IPS-18c (cell line): Measurements from ENCODE around the gene MAN2B2.

Experiments used
- H3K4me3 ChIP-seq: 2 replicates; pipeline ENCODE4 v1.7.0; 2013; ENCODE audit warnings: low read depth, mild to moderate bottlenecking, low read length, moderate library complexity; ENCODE audit not compliant: insufficient read depth
- H3K9me3 ChIP-seq: one replicate; pipeline ENCODE4 v1.6.1; 2013; ENCODE audit warnings: mild to moderate bottlenecking, low read length, moderate library complexity; ENCODE audit not compliant: control insufficient read depth, insufficient read depth

Gene MAN2B2

DNA sequence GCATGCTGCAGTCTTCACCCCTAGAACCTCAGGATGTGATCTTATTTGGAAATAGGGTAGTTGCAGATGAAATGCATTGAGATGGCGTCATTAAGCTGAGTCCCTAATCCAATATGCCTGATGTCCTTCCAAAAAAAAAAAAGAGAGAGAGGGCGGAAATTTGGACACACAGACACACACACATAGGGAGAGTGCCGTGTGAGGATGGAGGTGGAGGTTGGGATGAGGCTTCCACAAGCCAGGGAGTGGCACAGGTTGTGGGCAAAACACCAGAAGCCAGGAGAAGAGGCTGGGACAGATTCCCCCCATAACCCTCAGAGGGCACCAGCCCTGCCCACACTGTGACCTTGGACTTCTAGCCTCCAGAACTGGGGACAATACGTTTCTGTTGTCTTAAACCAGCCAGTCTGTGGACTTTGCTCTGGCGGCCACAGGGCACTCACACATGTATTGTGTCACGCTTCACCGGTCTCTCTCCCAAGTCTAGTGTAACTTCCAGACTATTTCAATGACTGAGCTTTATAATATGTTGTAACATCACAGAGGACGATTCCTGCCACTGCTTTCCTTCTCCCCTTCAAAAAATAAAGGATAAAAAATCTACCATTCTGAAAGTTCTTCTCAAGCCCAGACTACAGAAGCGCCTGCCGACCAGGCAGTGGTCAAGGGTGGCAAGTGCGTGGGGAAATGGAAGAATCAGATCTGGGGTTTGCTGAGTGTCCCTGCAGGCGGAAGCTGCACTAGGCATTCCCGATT, 35.8 kb upstream of the MAN2B2 start:
- Histone ChIP-seq H3K9me3 (no peaks in the 10 kb centered on the region), H3K4me3 (no peak overlapping the region)

DNA sequence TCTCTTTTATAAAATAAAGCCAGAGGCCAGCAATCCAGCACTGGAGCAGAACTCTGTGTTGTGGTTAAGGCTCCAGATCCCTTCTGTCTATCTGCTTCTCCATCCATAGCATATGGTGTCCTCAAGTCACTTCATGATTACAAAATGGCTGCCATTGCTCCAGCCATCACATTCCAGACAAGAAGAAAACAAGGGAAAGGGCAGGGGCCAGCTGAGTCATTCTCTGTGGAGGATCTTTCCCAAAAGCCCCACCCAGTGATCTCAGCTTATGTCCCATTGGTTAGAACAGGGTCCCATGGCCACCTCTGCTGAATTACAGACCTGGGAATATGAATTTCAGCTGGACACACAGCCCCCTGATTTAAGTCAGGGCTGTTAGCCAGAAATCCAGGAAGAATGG, 34.1 kb upstream of the MAN2B2 start:
- Histone ChIP-seq H3K9me3 (no peaks in the 10 kb centered on the region), H3K4me3 (no peak overlapping the region)

DNA sequence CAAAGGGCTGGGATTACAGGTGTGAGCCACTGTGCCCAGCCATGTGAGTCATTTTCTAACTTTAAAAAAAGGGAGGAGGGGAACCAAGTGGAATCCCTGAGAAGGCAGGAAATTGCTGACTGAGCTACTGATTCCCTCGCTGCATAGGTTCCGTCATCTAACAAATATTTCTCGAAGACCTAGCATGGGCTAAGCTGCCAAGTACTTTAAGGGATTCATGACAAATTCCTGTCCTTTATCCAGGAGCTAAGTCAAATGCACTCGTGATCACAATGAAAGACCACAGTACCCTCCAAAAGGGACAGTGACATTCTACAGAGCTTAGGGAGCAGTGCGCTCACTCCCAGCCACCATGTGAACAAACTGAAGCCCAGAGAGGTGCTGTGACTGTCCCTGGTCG, 33.2 kb upstream of the MAN2B2 start:
- Histone ChIP-seq H3K4me3 (no peak overlapping the region), H3K9me3 (no peaks in the 10 kb centered on the region)

DNA sequence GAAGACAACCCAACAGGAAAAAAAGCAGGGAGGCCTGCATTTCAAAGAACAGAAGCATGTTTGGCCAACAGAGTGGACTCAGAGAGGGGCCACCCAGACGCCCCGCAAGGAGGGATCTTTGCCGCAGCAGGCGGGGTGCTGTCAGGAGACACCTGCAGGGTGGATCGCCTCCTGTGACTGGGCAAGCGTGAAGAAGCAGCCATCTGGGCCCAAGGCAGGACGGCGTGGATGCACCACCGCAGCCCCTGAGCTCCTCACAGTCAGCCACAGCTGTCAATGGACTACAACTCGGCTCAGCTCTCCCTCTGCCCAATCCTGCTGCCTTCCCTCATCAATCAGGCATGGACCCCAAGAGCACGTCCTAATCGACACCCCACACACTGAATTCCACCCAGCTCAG, 32.0 kb upstream of the MAN2B2 start:
- no peak overlapping the region for H3K4me3 ChIP-seq
- no peaks in the 10 kb centered on the region for H3K9me3 ChIP-seq

DNA sequence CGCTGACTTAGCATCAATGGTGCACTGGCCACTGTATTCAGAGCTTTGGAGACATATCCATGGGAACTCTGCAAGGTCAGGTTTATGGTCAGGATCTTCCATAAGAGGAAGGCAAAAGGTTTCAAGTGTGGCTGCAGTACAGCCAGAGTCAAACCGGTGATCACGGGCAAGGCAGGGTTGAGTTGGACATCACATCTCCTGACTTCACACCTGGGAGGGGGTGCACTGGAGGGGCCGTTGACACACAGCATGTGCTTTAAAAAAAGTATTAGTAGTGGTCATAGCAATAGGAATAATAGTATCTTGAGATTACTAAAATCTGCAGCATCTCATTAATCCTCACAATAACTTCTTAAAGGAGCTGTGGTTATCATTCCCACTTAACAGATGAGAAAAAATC, 28.9 kb upstream of the MAN2B2 start:
- H3K9me3 ChIP-seq = no peaks in the 10 kb centered on the region
- no peak overlapping the region for H3K4me3 ChIP-seq

DNA sequence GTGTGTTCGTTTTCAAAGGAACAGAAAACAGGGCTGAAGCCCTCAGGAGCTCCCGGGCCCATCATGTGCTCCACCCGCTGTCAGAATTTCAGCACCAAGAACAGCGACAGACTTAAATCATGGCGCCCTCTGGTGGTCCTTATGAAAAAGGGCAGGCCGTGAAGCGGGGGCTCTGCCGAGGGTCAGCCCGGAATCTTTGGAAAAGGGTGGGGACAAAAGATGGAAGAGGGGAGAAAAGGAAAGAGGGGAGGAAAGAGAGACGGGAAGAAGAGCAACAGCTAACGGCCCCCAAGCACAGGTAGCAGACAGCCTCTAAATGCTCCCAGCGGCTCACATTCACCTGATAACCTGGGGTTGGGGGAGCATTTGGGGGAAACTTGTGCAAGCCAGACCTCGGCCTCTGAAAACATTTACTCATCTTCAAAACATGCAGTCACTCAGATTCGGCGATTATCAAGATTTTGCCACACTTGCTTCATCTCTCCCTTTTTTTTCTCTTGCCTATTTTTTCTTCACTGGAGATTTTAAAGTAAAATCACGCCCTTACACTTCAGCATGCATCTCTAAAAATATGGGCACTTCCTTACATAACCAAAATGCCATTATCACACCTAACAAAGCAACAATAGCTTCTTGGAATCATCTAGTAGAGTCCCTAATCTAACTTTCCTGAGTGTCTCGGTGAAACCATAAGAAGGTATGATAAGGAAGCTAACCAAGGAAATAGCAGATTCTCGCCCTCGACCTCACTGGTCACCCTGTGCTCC, 28.1 kb upstream of the MAN2B2 start:
- no peaks in the 10 kb centered on the region for H3K9me3 ChIP-seq
- no peak overlapping the region for H3K4me3 ChIP-seq

DNA sequence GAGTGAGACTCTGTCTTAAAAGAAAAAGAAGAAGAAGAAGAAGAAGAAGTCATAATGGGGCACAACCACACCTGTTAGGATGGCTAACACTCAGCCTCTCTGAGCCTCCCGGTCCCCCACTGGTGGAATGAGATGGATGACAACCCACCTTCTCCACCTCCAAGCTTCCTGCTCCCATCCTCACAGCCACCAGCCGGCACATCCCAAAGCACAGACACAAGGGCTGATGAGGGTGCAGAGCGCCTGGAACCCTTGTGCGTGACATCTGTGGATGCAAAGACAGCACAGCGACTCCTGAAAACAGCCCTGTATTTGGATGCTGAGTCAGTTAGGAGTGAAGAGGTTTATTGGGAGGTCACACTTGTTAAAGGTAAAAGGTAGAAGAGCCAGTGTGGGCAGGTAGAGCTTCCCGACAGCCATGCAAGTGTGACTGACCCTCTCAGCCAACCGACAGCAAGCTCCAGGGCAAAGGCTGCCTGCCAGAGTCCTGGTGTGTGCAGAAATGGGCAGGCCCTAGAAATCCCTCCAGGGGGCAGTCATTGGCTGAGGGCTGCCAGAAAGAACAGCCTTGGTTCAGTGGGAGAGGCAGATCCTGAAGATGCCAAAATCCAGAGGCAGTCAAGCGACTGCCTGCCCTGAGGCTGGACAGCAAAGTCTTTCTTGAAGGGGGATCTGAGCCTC, 26.6 kb upstream of the MAN2B2 start:
- H3K4me3 ChIP-seq = no peak overlapping the region
- H3K9me3 ChIP-seq = no peaks in the 10 kb centered on the region

DNA sequence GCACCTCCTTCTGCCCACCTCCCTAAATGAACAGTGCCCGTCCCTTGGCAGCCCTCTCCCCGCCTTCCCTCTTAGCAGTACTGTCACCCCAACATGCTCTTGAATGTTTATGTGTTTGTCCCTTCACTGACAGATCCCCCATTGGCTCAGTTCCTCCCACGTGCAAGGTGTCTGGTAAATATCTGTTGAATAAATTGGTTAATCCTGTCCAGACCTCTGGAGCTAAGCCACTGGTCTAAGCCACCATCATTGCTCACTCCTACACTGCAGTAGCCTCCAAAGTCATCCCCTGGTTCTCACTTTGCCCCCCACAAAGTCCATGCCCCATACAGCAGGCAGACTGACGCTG, 26.1 kb upstream of the MAN2B2 start:
- H3K9me3 ChIP-seq = no peaks in the 10 kb centered on the region
- H3K4me3 ChIP-seq = no peak overlapping the region

DNA sequence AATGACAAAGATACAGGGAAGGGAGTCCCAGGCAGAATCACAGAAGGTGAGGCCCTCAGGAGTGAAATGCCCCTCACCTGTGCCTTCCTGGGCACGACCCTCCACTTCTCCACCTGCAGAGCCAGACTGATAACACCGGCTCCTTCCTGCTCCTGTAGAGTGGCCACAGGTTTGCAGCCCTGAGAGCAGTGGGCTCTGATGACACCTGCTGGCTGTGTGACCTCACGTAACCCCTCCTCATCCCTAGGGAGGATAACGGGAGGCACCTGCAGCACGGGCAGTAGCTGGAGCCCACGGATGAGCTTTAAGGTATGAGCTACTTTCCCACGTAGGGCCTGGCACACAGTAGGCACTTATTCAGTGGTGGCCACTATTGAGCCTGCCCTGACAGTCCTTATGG, 25.5 kb upstream of the MAN2B2 start:
- H3K9me3 ChIP-seq = no peaks in the 10 kb centered on the region
- H3K4me3 ChIP-seq = no peak overlapping the region

DNA sequence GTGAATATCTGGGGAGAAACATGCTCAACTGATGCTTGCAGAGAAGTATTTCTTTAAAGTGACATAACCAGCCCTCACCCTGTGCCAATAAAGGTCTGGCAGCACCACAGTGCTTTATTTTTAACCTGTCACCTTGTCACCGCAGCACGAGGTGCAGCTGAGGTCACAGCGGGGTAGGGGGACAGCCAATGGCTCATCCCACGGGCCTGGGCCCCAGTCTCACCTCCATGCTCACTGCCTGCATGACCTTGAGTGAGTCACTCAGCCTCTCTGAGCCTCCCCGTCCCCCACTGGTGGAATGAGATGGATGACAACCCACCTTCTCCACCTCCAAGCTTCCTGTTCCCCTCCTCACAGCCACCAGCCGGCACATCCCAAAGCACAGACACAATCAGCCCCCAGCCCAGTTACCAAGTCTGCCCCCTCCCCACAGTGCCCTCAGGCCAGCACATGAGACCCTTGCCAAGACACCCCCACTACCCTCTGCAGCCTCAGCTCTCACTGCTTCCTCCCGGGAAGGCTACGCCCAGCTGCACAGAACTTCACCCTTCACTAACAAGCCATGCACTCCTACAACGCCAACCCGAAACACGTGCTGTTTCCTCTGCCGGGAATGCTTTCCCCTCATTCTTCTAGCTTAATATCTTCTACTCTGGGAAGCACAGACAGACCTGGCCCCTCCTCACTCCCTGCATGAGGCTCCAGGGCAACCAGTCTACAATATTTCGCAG, 24.9 kb upstream of the MAN2B2 start:
- Histone ChIP-seq H3K4me3 (no peak overlapping the region), H3K9me3 (no peaks in the 10 kb centered on the region)

DNA sequence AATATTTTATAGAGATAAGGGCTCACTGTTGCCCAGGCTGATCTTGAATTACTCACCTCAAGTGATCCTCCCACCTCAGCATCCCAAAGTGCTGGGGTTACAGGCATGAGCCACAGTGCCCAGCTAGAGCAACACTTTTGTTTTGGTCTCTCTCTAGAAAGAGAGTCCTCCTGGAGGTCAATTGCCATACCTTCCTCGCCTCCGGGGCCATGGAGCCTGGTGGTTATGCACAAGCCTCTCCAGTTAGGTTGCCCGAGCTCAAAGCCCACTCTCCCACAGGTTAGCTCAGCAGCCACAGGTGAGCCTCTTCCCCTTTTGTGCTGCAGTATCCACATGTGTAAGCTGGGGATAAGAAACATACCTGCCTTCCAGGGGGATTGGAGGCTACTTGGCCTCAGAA, 24.2 kb upstream of the MAN2B2 start:
- Histone ChIP-seq H3K9me3 (peaks cover under 1% of the 10 kb centered on the region), H3K4me3 (no peak overlapping the region)

DNA sequence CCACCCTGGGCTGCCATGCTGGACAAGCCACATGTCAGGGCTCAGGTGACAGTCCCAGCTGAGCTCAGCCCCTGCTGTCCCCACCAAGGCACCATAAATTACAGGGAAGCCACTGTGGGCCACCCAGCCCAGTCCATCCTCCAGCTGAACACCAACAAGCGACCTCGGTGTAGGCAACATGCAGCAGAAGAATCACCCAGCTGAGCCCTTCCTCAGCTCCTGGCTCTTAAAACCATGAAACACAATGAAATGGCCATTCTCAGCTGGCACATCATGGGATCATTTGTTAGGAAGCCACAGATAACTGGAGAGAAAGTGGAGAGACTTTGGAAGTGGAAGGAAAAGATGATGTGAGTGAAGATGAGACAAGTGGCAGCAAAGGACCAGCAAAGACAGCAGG, 23.3 kb upstream of the MAN2B2 start:
- no peak overlapping the region for H3K4me3 ChIP-seq
- H3K9me3 ChIP-seq = peaks cover 3% of the 10 kb centered on the region

DNA sequence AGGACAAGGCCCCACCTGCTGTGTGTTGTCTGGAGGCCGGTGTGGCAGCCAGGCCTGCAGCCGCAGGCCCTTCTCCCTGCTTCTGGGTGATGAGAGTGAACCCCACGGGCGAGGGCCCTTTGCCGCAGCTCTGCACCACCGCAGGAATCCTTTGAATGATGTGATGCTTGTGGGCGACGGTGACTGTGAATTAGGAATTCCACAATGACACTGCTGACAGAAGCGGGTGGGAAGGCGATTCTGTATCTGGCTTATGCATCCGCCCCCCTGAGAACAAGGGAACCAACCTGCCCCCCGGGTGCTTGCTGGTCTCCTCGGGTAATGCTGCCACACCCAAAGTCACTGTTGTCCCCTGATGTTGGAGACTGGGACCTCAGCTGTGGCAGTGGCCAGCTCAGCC, 19.5 kb upstream of the MAN2B2 start:
- Histone ChIP-seq H3K9me3 (peaks cover 3% of the 10 kb centered on the region), H3K4me3 (no peak overlapping the region)

DNA sequence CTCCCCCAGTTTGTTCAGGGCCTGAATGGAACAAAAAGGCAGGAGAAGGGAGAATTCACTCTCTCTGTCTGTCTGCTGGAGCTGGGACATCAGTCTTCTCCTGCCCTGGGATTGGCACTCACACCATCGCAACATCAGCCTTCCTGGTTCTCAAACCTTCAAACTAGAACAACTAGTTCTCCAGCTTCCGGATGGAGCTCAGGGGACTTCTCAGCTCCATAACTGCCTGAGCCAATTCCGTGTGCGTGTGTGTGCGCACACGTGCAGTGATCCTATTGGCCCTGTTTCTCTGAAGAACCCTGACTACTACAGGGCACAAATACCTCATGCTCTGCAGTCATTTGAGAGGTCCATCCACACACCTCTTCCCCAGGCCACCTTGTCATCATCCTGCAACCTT, 18.7 kb upstream of the MAN2B2 start:
- H3K4me3 ChIP-seq = no peak overlapping the region
- H3K9me3 ChIP-seq = peaks cover 3% of the 10 kb centered on the region

DNA sequence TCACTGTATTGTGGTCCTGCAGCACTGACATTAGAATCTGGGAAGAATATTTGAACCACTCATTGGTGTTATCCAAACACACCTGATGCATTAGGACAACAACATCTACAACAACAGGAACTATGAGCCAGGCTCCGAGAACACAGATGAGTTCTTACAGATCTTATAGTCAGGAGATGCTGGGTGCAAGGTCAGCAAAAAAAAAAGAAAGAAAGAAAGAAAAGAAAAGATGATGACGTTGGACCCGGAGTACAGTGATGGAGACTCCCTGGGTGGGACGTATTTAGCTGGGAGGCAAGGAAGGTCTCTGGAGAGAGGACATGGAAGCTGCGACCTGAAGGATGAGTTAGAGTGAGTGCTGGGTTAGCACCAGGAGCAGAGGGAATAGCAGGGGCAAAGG, 17.8 kb upstream of the MAN2B2 start:
- peaks cover 3% of the 10 kb centered on the region for H3K9me3 ChIP-seq
- no peak overlapping the region for H3K4me3 ChIP-seq

DNA sequence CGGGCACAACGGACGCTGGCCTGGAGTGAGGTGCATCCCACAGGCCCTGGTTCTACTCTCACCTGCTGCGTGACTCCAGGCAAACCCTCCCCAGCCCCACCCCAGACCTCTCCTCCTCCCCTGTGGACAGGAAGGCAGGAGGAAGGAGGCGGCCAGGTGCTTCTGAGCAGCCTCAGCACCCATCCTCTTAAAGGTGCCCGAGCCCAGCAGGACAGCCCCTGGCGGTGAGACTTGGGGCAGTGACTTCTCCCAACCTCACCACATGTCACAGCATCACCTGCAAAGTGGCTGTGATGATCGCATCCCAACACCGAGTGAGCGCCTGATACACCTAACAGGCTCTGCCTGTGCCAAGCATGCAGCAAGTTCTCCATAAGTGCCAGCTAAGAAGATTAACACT, 17.1 kb upstream of the MAN2B2 start:
- H3K4me3 ChIP-seq = no peak overlapping the region
- peaks cover 3% of the 10 kb centered on the region for H3K9me3 ChIP-seq

DNA sequence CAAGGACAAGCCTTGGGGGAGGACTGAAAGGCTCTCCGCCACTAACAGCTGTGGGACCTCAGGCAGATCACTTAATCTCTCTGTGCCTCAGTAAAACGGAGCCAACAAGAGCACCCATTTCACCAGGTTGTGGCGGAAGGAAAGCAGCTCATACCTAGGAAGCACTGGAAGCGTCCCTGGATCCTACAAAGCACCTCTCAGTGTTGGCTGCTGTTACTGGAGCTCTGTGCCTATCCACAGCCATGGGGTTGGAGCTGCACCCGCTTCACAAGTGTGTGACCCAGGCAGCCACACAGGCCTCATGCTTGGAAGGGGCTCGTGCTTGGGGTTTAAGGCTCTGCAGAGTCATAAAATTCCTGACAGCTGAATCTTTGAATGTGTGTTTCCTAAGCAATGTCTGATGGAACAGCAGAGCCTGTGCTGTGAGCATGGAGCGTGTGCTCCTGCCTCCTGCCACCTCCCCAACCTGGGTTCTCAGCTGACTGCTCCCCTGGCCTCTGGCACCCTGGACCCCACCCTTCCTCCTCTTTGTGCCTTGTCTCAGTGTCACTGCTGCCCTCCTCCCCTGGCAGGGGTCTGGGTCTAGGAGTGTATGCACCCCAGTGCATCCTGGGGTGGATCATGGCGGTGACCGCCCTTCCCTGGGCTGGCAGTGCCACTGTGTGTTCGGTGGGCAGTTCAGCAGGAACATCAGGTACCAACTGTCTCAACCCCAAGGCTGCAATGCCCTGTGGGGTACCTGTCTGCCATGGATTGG, 14.4 kb upstream of the MAN2B2 start:
- Histone ChIP-seq H3K9me3 (peaks cover 3% of the 10 kb centered on the region), H3K4me3 (no peak overlapping the region)
